ENCODE measurements around the gene SLC7A1.

SLC7A1 gene

DNA sequence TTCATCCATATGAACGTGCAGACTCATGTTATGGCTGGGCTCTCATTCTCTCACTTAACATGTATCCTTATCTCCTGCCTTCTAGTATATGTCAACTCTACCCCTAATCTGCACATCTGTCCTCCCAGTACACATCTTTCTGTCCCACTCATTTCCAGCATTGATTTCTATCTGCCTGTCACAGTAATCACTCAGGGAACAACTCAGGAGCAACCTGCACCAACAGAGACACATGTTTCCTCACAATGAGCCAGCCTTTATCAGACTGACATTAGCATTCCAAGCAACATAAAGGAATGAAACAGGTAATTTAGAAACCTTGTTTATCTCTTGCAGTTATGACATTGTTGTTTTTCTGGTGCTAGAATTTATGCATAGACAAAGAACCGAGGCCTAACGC is 17.6 kb upstream of the SLC7A1 start:
- no peak for DNase-seq (ENCODE audit: low read depth)
- no peak for TF ChIP-seq CTCF (IDR thresholded peaks at IDR 0.05; ENCODE audit: insufficient read depth, low read depth, low read length, missing control alignments)
- H3K4me3 ChIP-seq (ENCODE audit: low read depth, low read length), result no peak overlapping the region

- H3K4me3 ChIP-seq (ENCODE audit: low read depth, low read length), result no peak overlapping the region
- no peak for TF ChIP-seq CTCF (IDR thresholded peaks at IDR 0.05; ENCODE audit: insufficient read depth, low read depth, low read length, missing control alignments)
- no peak for DNase-seq (ENCODE audit: low read depth)
Observed at GRCh38 chr13:29607465-29607864, 12.0 kb upstream of the SLC7A1 start.

DNA sequence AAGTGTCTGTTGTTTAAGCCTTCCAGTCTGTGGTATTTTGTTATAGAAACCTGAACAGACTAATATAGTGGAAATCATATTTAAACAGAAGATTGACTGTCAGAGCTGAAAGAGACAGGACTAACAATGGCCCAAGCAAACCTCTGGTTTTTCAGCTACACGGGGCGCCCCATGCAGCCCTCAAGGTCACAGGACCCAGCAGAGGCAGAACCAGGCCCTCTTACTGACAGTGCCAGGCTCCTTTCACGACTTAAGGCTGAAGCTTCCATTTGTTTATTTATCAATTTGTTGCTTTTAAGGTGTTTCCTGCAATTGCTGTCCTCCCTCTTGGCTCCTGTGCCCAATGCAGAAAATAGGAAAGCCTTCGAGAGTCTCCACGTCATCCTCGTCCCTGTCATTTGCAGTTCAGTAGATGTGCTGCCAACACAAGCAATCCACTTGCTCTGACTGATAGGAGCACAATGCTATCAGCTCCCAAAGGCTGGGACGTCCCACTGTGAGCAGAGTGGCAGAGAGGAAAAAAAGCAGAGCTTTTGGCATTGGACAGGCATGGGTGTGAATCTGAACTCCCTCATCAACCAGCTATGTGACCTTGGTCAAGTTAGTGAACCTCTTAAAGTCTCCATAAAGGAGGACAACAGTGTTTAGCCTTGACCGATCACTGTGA is 10.5 kb upstream of the SLC7A1 start:
- no peak for DNase-seq (ENCODE audit: low read depth)
- TF ChIP-seq CTCF (IDR thresholded peaks at IDR 0.05; ENCODE audit: insufficient read depth, low read depth, low read length, missing control alignments), result no peak
- H3K4me3 ChIP-seq (ENCODE audit: low read depth, low read length), result no peak overlapping the region

- no peak overlapping the region for H3K4me3 ChIP-seq (ENCODE audit: low read depth, low read length)
- no peak for DNase-seq (ENCODE audit: low read depth)
- TF ChIP-seq CTCF (IDR thresholded peaks at IDR 0.05; ENCODE audit: insufficient read depth, low read depth, low read length, missing control alignments), result no peak
Observed at GRCh38 chr13:29598321-29598720, 2.8 kb upstream of the SLC7A1 start.

DNA sequence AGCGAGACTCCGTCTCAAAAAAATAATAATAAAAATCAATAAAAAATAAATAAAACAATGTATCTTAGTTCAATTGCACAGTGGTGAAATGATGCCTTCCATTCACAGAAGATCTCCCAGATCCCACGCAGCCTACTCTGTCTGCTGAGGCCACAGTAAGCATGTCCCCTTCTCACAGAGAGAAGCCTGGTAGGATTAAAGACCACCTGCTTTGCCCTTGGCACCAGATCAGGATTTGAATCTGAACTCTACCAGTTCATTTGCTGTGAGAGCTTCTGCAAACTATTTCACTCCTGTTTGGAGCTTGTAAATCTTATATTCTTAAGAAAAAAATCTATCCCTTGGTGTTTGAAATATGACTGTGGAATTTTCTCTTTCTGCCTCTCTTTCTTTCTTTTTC is 2.2 kb upstream of the SLC7A1 start:
- TF ChIP-seq CTCF (IDR thresholded peaks at IDR 0.05; ENCODE audit: insufficient read depth, low read depth, low read length, missing control alignments), result no peak
- H3K4me3 ChIP-seq (ENCODE audit: low read depth, low read length), result no peak overlapping the region
- no peak for DNase-seq (ENCODE audit: low read depth)

- no peak for DNase-seq (ENCODE audit: low read depth)
- no peak overlapping the region for H3K4me3 ChIP-seq (ENCODE audit: low read depth, low read length)
- no peak for TF ChIP-seq CTCF (IDR thresholded peaks at IDR 0.05; ENCODE audit: insufficient read depth, low read depth, low read length, missing control alignments)
Observed at GRCh38 chr13:29597246-29597645, 1.8 kb upstream of the SLC7A1 start.

DNA sequence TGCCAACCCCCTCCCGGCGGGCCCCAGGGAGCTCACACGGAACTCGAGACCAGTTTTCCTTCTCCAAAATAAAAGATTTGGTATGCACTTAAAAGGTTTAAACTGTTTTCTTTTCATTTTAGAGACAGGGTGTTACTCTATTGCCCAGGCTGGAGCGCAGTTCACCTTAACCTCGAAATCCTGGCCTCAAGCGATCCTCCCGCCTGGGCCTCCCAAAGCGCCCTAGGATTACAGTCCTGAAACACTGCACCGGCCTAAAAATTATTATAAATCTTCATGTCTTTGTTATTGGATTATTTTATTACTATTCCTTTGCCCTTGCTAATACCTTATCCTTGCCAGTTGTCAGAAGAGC is 553 bp upstream of the SLC7A1 start:
- no peak for TF ChIP-seq CTCF (IDR thresholded peaks at IDR 0.05; ENCODE audit: insufficient read depth, low read depth, low read length, missing control alignments)
- peak overlapping the region; percentile 52 for H3K4me3 ChIP-seq (ENCODE audit: low read depth, low read length)
- DNase-seq (ENCODE audit: low read depth), result no peak

Data from GM12865 (cell line).